LNCaP clone FGC (cell line): ENCODE data around the gene POC5.

ENCODE experiments used
- DNase-seq: peaks from one replicate; pipeline ENCODE4 v3.0.0-alpha.2; 2011; ENCODE audit warnings: low read depth
- H3K4me3 ChIP-seq: 2 replicates; pipeline ENCODE4 v1.5.1; 2011; ENCODE audit warnings: mild to moderate bottlenecking, low read depth, low read length, control low read depth
- TF ChIP-seq, protein P1 (sequence below): IDR thresholded peaks from 2 replicates; pipeline ENCODE4 v1.5.1; 2012; ENCODE audit warnings: mild to moderate bottlenecking; ENCODE audit not compliant: control insufficient read depth, insufficient read depth; ENCODE audit errors: extremely low read depth

The POC5 gene

GRCh38 chr5:75653521-75653920 lies 63.7 kb downstream of the POC5 start:
- no peak overlapping the region for H3K4me3 ChIP-seq
- no peak for DNase-seq
- TF ChIP-seq, protein P1, sequence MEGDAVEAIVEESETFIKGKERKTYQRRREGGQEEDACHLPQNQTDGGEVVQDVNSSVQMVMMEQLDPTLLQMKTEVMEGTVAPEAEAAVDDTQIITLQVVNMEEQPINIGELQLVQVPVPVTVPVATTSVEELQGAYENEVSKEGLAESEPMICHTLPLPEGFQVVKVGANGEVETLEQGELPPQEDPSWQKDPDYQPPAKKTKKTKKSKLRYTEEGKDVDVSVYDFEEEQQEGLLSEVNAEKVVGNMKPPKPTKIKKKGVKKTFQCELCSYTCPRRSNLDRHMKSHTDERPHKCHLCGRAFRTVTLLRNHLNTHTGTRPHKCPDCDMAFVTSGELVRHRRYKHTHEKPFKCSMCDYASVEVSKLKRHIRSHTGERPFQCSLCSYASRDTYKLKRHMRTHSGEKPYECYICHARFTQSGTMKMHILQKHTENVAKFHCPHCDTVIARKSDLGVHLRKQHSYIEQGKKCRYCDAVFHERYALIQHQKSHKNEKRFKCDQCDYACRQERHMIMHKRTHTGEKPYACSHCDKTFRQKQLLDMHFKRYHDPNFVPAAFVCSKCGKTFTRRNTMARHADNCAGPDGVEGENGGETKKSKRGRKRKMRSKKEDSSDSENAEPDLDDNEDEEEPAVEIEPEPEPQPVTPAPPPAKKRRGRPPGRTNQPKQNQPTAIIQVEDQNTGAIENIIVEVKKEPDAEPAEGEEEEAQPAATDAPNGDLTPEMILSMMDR, result no peak

DNA sequence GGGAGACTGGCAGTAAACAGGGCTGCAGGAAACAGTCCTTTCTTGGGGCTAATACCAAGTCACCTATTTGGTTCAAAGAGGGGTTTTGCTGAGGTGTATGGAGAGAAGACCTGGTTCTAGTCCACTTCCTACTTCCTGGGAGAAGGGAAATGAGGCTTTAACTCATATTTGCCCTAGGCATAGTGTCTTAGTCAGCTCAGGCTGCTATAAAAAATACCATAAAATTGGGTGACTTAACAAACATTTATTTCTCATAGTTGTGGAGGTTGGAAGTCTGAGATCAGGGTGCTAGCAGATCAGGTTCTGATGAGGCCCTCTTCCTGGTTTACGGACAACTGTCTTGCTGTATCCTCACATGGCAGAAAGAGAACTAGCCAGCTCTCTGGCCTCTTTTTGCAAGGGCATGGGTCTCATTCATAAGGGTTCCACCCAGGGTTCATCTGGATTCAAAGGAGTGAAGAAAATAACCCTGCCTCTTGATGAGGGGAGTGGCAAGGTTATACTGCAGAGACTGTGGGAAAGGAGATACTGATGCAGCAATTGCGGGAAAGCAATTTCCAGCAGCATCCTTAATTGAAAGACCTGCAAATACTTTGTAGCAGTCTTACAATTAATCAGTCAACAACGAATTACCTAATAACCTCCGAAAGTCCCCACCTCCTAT lies 65.5 kb downstream of the POC5 start:
- no peak overlapping the region for H3K4me3 ChIP-seq
- DNase-seq, result no peak
- TF ChIP-seq, protein P1, result no peak

DNA sequence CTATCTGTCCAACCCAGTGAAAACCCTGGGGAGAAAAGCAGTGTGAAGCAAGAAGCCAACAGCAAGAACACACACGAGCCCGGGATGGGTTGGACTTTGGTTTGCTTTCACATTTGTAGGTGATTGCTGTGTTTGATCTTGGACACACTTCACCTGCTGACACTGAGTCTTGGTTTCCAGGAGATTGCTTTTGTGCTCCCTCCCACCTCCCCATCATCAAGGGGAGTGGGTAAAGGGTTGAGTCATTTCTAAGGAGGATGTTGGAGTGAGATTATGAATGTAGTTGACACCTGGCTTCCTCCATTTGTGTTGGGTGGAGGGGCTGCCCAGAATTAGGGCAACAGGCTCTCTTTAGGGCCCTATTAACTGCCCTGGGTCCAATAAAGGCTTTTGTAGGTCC lies 68.5 kb downstream of the POC5 start:
- DNase-seq, result no peak
- H3K4me3 ChIP-seq, result no peak overlapping the region
- TF ChIP-seq, protein P1, result no peak

DNA sequence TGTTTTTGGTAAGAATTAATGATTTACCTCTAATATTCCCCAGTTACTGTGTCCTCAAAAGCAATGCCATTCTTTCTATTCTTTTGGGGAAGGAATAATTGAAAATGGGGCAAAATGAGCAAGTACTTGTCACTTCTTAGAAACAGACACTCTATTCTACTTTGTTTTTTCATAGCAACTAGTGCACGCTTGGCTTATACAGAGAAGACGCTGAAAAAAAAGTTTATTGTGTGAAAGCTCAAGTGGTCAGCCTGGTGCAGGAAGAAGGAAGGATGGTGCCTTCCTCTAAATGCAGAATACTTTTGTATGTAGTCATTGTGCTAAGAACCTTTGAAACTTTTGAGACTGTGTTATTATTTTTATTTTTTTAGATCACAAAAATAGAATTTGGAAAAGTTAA lies 76.4 kb downstream of the POC5 start:
- H3K4me3 ChIP-seq, result no peak overlapping the region
- TF ChIP-seq, protein P1, result no peak

DNA sequence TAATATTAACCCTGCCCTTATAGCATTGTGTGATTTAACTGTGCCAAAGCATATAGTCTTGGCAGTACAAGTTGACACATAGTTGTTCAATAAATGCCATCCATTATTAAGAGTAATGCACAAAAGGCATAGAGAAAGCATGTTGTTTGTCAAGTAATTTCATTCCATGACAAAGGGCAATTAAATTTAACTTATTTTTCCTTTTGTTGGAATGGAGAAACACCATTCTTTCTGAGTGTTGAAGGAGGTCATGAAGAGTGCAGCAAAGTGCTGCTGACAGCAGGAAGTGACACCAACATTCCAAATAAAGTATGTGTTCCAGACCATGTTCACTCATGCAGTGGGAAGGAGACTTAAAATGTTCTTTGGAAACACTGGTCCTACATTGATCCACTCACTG lies 76.8 kb downstream of the POC5 start:
- no peak overlapping the region for H3K4me3 ChIP-seq
- no peak for DNase-seq
- TF ChIP-seq, protein P1, result no peak

More for the DNA sequence above, 76.4 kb downstream of the POC5 start:
- DNase-seq, result no peak

DNA sequence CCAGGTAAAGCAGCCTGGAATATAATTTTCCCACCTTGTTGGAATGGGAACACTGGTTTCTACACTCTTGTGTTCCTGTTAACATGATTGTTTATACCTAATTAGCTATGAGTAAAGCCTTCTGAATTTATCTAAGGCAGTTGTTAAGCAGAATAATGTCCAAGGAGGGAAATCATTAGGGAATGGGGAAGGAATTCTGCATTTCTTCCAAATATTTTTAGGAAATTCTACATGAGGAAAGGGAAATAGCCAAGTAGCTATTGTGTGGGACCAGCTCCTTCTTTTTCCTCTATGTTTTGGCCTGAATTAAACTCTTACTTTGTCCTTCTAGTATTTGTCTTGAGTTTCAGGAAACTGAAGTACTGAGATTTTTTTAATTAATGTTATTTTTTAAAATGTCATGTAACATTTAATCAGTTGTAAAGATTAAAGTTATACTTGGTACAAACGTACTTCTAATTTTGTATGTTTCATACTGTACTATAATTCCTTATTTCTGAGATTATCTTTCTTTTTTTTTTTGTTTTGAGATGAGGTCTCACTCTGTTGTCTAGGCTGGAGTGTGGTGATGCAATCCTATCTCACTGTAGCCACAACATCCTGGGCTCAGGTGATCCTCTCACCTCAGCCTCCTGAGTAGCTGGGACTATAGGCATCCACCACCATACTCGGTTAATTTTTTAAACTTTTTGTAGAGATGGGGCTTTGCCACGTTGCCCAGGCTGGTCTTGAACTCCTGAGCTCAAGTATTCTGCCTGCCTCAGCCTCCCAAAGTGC lies 77.5 kb downstream of the POC5 start:
- H3K4me3 ChIP-seq, result no peak overlapping the region
- no peak for DNase-seq
- TF ChIP-seq, protein P1, result no peak
